ENCODE measurements around the gene ZC3H7B.
"Not testable (repeated sequence)": the region's sequence is repeated elsewhere in the genome, so short reads cannot be mapped to it uniquely, and the experiment has no call there.

The ZC3H7B gene

GRCh38 chr22:41285820-41286638, 15.3 kb upstream of the ZC3H7B start, which contains the start of gene RANGAP1:
Gene RANGAP1 (minus strand): TSS chr22:41286187. CDS start chr22:41281044, 5,143 bp downstream.
- DNase-seq (ENCODE audit: low spot score) = peak; percentile 98

GRCh38 chr22:41286639-41287091, 14.7 kb upstream of the ZC3H7B start:
- no peak for DNase-seq (ENCODE audit: low spot score)

GRCh38 chr22:41288245-41288946, 12.9 kb upstream of the ZC3H7B start:
- no peak for DNase-seq (ENCODE audit: low spot score)

DNA sequence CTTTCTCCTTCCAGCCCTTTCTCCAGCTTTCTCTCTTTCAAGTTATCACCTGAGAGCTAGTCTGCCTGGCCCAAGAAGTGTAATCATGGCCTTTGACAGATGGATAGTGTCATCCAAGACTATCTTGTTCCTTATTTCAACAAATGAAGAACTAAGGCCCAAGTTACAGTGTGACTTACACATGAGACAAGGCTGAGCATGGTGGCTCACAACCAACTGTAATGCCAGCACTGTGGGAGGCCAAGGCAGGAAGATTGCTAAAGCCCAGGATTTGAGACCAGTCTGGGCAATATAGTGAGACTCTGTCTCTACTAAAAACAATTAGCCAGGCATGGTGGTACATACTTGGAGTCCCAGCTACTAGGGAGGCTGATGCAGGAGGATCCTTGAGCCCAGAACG, 11.7 kb upstream of the ZC3H7B start:
- no peak for DNase-seq (ENCODE audit: low spot score)

- no peak for DNase-seq (ENCODE audit: low spot score)
Observed at GRCh38 chr22:41290262-41291221, 10.8 kb upstream of the ZC3H7B start.

- DNase-seq (ENCODE audit: low spot score) = not testable (repeated sequence)
Observed at GRCh38 chr22:41294816-41295215, 6.5 kb upstream of the ZC3H7B start.

GRCh38 chr22:41296826-41297667, 4.3 kb upstream of the ZC3H7B start:
- DNase-seq (ENCODE audit: low spot score) = no peak

DNA sequence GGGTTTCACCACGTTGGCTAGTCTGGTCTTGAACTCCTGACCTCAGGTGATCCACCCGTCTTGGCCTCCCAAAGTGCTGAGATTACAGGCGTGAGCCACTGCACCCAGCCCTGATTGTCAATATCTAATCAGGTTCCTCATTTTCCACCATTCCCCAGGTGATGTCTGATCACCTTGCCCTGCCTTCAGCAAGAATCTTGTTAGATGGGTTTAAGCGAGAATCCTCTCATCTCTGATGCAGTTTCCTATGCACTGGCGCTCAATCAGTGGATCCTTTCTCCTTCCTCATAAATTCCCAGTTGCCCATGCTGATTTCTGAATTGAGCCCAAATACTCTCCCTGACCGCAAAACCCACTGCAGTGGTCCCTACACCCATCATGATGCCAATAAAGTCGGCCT, 664 bp upstream of the ZC3H7B start:
- DNase-seq (ENCODE audit: low spot score) = no peak

- DNase-seq (ENCODE audit: low spot score) = no peak
Observed at GRCh38 chr22:41302021-41302767, 869 bp downstream of the ZC3H7B start.

DNA sequence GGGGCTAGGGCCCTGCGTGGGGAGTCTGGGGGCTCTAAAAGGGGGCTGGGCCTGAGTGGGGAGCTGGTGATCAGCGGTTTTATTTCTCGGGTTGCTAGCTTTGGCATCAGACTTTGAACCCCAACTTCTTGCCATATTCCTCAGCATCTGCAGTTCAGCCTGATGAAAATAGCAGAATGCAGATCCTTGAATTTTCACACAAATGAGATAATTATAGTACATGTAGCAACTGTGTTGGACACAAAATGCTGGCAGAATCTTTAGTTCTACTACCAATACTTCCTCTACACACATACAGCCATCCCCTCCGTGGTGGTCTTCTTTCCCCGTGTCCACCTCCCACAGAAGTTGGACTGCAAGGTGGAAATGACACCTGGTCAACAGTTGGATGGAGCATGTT, 1.5 kb downstream of the ZC3H7B start:
- no peak for DNase-seq (ENCODE audit: low spot score)

DNA sequence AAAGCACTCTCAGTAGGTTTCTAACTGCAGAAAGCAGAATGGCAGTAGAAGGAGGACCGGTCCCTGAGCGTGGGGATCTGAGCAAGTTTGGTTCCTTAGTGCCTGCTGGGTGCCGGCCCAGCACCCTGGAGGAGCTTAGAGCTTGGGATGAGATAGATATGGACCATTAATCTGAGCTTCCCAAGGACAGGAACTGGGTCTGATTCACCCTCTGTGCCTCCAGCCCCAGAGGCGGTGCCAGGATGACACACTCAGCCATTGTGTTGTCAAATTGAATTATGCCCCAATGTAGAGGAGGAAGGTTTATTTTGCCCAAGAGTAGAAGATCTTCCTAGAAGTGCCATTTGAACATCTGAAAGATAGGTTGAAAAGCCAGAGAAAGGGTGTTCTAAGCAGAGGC, 4.3 kb downstream of the ZC3H7B start:
- no peak for DNase-seq (ENCODE audit: low spot score)

- DNase-seq (ENCODE audit: low spot score) = no peak
Observed at GRCh38 chr22:41308054-41308453, 6.7 kb downstream of the ZC3H7B start.

DNA sequence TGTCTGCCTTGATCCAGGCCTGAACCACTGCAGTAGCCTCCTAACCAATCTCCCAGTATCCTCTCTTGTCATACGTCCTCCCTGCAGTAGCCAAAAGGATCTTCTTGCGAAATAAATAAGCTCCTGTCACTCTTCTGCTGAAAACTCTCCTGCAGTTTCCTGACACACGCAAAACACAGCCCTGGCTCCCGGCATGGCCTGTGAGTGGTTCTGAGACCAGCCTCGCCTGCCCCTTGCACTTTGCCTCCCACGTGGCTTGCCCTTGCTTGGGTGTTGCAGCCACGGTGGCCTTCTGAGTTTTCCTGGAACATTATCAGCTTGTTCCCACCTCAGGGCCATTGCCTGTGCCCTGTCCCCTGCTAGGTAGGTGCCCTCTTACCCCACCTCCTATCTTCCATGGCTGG, 7.2 kb downstream of the ZC3H7B start:
- DNase-seq (ENCODE audit: low spot score) = no peak

GRCh38 chr22:41310336-41310735, 9.0 kb downstream of the ZC3H7B start:
- no peak for DNase-seq (ENCODE audit: low spot score)

DNA sequence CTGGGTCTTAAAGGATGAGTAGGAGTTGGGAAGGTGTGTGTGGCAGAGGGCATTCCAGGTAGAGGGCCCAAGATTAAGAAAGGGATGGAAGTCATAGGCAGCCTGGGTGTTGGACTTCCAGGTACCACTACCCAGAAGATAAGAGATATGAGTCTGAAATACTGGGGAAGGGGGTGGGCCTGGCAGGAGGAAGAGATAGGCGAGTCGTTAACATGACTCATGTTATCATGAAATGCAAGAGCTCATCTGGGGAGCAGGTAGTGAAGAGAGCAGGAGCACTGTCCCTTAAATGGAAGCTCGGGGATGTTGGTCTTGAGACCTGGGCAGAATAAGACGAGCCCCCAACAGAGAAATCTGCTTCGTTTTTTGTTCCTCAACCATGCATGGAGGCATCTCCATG, 10.2 kb downstream of the ZC3H7B start:
- DNase-seq (ENCODE audit: low spot score) = no peak

GRCh38 chr22:41314821-41315220, 13.5 kb downstream of the ZC3H7B start:
- DNase-seq (ENCODE audit: low spot score) = no peak

- no peak for DNase-seq (ENCODE audit: low spot score)
Observed at GRCh38 chr22:41315586-41315985, 14.3 kb downstream of the ZC3H7B start.

- DNase-seq (ENCODE audit: low spot score) = no peak
Observed at GRCh38 chr22:41320416-41321240, 19.3 kb downstream of the ZC3H7B start.

- DNase-seq (ENCODE audit: low spot score) = no peak
Observed at GRCh38 chr22:41324821-41325528, 23.6 kb downstream of the ZC3H7B start.
